SU-DHL-6 (cell line): Measurements from ENCODE around the gene KCTD1.

Experiments used
- H2AFZ ChIP-seq: fragments of 200-600 bp; sonication (generic); 2 replicates; pipeline ENCODE4 v1.6.1; 2014; ENCODE audit warnings: low read depth, mild to moderate bottlenecking, moderate library complexity, mixed read lengths, antibody characterized with exemption, low read length; ENCODE audit not compliant: severe bottlenecking
- H3F3A ChIP-seq: fragments of 200-600 bp; shearing (Covaris generic); 2 replicates; pipeline ENCODE4 v1.6.0; 2016; ENCODE audit warnings: antibody characterized with exemption, mild to moderate bottlenecking; ENCODE audit not compliant: insufficient read depth
- H3K27ac ChIP-seq: fragments of 200-600 bp; sonication (generic); 2 replicates; pipeline ENCODE4 v1.5.1; 2016; ENCODE audit warnings: low read depth, mild to moderate bottlenecking, low read length, moderate library complexity, mixed read lengths
- H3K27me3 ChIP-seq: fragments of 200-600 bp; sonication (generic), shearing (Covaris generic); 2 replicates; pipeline ENCODE4 v1.6.0; 2014; ENCODE audit warnings: mild to moderate bottlenecking, low read length
- H3K36me3 ChIP-seq: fragments of 200-600 bp; sonication (generic); 2 replicates; pipeline ENCODE4 v1.6.1; 2014; ENCODE audit warnings: mild to moderate bottlenecking, low read length, mixed read lengths
- H3K4me2 ChIP-seq: fragments of 300-600, 200-600 bp; shearing (Covaris generic), sonication (generic); 2 replicates; pipeline ENCODE4 v1.6.0; 2014; ENCODE audit warnings: low read length, low read depth, mild to moderate bottlenecking; ENCODE audit not compliant: poor library complexity, severe bottlenecking
- H3K4me3 ChIP-seq: fragments of 200-600 bp; sonication (generic); 2 replicates; pipeline ENCODE4 v1.5.1; 2014; ENCODE audit warnings: antibody characterized with exemption, low read length, mild to moderate bottlenecking, mixed read lengths; ENCODE audit not compliant: insufficient read depth, poor library complexity, severe bottlenecking
- H3K79me2 ChIP-seq: fragments of 200-600 bp; sonication (generic); 2 replicates; pipeline ENCODE4 v1.6.1; 2014; ENCODE audit warnings: mild to moderate bottlenecking, low read length, moderate library complexity; ENCODE audit not compliant: insufficient read depth
- H3K9ac ChIP-seq: fragments of 200-600 bp; sonication (generic); 2 replicates; pipeline ENCODE4 v1.7.0; 2014; ENCODE audit warnings: mild to moderate bottlenecking, low read length
- H3K9me2 ChIP-seq: fragments of 200-600 bp; sonication (generic); replicated peaks from 2 replicates; pipeline ENCODE4 v1.6.1; 2014; ENCODE audit warnings: low read length; ENCODE audit not compliant: insufficient read depth
- H3K9me3 ChIP-seq: fragments of 200-600 bp; sonication (generic); 2 replicates; pipeline ENCODE4 v1.6.1; 2014; ENCODE audit warnings: low read length, mixed read lengths; ENCODE audit not compliant: insufficient read depth
- H4K20me1 ChIP-seq: fragments of 200-600 bp; sonication (generic); 2 replicates; pipeline ENCODE4 v1.6.1; 2014; ENCODE audit warnings: low read depth, mild to moderate bottlenecking, antibody characterized with exemption, low read length, moderate library complexity, mixed read lengths
- EZH2phosphoT487 ChIP-seq: fragments of 200-600 bp; sonication (generic), shearing (Covaris generic); conservative IDR thresholded peaks from 2 replicates; pipeline ENCODE4 v1.6.1; 2018; ENCODE audit warnings: mild to moderate bottlenecking, antibody characterized with exemption, low read length, moderate library complexity, mixed read lengths
- TF ChIP-seq, protein P1 (sequence below): fragments of 200-600 bp; sonication (generic); IDR thresholded peaks from one replicate; pipeline ENCODE4 v1.5.1; 2017; ENCODE audit warnings: antibody characterized with exemption, mild to moderate bottlenecking, low read length, moderate library complexity; ENCODE audit not compliant: insufficient read depth, poor library complexity, severe bottlenecking

The KCTD1 gene

DNA sequence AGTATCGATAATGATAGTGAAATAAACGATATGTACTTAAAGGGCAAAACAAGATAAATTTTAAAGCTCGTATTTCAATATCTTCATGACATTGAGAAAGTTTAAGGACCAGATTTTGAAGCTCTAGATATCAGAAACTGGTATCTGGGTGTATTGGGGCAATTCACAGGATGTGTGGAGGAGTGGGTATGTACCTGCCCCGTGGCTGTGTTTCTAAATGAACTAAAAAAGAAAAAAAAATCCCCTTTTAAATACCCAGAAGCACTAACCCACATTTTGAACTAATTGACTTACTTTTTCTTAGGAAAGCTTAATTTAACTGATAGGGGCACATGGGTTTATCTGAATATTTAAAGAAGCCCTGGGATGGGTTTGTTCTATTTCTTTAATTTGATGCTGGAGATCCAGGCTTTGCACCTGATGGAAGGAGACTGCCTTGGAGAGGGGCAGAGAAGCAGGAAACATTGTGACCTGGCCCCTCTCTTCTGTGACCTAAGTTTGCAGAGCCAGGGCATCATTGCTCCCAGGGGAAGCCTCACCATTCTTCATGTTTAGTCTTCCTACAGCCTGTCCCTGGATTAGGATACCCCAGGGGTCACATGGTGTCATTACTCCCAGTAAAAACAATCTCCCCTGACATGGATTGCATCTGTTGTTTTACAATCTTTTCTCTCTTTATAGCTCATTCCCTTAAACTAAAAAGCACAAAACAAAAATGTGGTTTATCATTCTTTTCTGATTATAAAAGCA, 7.6 kb upstream of the KCTD1 start:
- TF ChIP-seq EZH2phosphoT487: no peak
- TF ChIP-seq, protein P1, sequence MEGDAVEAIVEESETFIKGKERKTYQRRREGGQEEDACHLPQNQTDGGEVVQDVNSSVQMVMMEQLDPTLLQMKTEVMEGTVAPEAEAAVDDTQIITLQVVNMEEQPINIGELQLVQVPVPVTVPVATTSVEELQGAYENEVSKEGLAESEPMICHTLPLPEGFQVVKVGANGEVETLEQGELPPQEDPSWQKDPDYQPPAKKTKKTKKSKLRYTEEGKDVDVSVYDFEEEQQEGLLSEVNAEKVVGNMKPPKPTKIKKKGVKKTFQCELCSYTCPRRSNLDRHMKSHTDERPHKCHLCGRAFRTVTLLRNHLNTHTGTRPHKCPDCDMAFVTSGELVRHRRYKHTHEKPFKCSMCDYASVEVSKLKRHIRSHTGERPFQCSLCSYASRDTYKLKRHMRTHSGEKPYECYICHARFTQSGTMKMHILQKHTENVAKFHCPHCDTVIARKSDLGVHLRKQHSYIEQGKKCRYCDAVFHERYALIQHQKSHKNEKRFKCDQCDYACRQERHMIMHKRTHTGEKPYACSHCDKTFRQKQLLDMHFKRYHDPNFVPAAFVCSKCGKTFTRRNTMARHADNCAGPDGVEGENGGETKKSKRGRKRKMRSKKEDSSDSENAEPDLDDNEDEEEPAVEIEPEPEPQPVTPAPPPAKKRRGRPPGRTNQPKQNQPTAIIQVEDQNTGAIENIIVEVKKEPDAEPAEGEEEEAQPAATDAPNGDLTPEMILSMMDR: no peak
- Histone ChIP-seq H4K20me1 (no peaks in the 10 kb centered on the region), H3K9me3 (no peaks in the 10 kb centered on the region), H3K4me3 (no peak overlapping the region), H3K79me2 (no peaks in the 10 kb centered on the region), H3F3A (no peaks in the 10 kb centered on the region; the same call in 1 of the 2 replicates), H3K36me3 (no peaks in the 10 kb centered on the region), H2AFZ (no peak overlapping the region), H3K9ac (no peak overlapping the region), H3K9me2 (no peaks in the 10 kb centered on the region), H3K27me3 (no peaks in the 10 kb centered on the region), H3K27ac (no peak overlapping the region), H3K4me2 (no peak overlapping the region)

DNA sequence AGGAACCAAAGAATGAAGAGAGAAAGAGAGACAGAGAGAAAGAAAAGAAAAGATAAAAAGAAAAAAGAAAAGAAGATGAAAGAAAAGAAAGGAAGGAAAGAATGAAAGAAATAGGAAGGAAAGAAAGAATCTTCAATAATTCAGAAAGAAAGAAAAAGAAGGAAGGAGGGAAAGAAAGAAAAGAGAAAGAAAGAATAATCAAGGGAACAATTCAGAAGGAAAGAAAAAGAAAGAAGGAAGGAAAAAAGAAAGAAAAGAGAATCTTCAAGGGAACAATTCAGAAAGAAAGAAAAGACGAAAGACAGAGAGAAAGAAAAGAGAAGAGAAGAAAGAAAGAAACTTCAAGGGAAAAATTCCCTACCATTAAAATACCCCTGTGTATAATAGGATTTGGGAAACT, 5.6 kb upstream of the KCTD1 start:
- Histone ChIP-seq H4K20me1 (no peaks in the 10 kb centered on the region), H3F3A (no peaks in the 10 kb centered on the region; the same call in 1 of the 2 replicates), H3K9ac (no peak overlapping the region), H3K27ac (no peak overlapping the region), H3K27me3 (no peaks in the 10 kb centered on the region), H3K79me2 (no peaks in the 10 kb centered on the region), H3K4me3 (no peak overlapping the region), H2AFZ (no peak overlapping the region), H3K9me2 (no peaks in the 10 kb centered on the region), H3K4me2 (no peak overlapping the region), H3K9me3 (no peaks in the 10 kb centered on the region), H3K36me3 (no peaks in the 10 kb centered on the region)
- TF ChIP-seq, protein P1: no peak
- no peak for TF ChIP-seq EZH2phosphoT487

DNA sequence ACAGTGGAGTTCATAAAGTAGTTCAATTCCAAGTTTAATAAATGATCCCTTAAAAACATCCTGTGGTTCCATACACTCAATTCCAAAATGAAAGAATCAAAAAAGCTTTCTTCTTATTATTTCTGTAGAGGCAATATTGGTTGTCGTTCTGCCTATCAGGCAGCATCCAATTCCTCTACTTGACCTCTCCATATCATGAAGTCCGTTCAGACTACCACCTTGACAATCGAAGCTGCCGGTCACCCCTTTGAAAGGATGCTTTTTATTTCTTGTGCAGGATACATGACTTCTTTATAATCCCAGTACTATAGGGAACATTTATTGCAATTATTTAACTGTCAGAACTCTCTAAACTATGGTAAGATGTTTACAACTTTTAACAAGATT, 3.3 kb upstream of the KCTD1 start:
- Histone ChIP-seq H4K20me1 (no peaks in the 10 kb centered on the region), H3F3A (no peaks in the 10 kb centered on the region; the same call in 1 of the 2 replicates), H3K9me2 (no peaks in the 10 kb centered on the region), H3K9ac (no peak overlapping the region), H3K27ac (no peak overlapping the region), H3K79me2 (no peaks in the 10 kb centered on the region), H3K27me3 (no peaks in the 10 kb centered on the region), H3K9me3 (no peaks in the 10 kb centered on the region), H3K36me3 (no peaks in the 10 kb centered on the region), H2AFZ (no peak overlapping the region), H3K4me3 (no peak overlapping the region), H3K4me2 (no peak overlapping the region)
- no peak for TF ChIP-seq EZH2phosphoT487
- TF ChIP-seq, protein P1: no peak
